Measurements from ENCODE around the gene PLA2G2F.
"Not testable (repeated sequence)": the region's sequence is repeated elsewhere in the genome, so short reads cannot be mapped to it uniquely, and the experiment has no call there.

Gene PLA2G2F

GRCh38 chr1:20114021-20114648 is 25.0 kb upstream of the PLA2G2F start:
- no peak for DNase-seq (ENCODE audit: low spot score)

- no peak for DNase-seq (ENCODE audit: low spot score)
Observed at GRCh38 chr1:20115479-20115878, 23.6 kb upstream of the PLA2G2F start.

DNA sequence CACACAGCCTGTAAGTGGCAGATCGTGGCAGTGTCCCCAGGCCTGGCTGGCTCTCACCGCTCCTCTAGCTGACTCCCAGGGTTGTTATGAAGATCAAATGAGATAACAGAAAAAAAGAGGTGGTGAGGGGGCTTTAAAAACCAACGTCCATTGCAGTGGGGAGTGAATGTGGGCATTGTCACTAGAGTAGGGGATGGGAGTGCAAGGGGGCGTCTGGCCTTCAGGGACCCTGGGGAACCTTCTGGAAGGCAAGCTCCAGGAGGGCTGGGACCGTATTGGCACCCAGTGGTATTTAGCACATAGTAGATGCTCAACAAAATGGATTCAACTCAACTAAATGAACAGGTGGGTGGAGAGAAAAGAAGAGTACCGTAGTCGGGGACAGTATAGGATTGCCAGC is 23.2 kb upstream of the PLA2G2F start:
- no peak for DNase-seq (ENCODE audit: low spot score)

GRCh38 chr1:20117236-20117635 is 21.9 kb upstream of the PLA2G2F start:
- DNase-seq (ENCODE audit: low spot score) = no peak

DNA sequence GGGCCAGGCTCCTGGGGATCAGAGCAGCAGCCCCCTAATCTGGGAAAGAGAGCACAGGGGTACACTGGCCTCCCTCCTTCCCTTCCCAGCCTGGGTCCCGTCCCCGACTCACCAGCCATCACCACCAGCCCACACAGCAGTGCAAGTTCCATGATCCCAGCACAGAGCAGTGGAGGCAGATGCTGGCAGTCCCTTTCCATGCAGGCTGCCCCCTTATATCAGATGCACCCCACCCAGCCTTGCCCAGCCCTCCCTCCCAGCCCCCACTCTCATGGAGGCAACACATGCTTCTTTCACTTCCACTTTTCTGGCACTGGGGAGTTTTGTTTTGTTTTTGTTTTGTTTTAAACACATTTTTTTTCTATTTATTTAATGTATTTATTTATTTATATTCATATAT is 19.8 kb upstream of the PLA2G2F start, which contains the start of gene PLA2G2D:
Gene PLA2G2D, minus strand, starts transcription at position 190 of the 400 bp plus-strand sequence. Its CDS starts 38 bp downstream, at position 152.
- DNase-seq (ENCODE audit: low spot score) = no peak

DNA sequence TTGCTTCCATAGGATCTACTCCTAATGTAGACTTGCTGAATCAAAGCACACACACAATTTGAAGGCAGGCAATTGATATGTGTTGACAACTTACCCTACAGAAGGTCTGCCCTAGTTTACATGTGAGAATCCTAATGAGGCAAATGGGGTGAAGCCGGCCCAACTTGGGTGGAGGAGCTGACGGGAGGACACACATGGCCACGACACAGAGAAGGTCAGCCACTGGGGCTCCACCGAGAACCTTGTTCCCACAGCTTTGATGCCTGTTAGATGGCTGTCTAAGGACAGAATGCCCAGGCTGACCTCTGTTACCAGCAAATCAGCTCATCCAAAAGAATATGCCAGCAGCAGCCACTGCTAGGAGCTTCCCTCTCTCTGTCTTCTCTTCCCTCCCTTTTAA is 18.3 kb upstream of the PLA2G2F start:
- DNase-seq (ENCODE audit: low spot score) = no peak

DNA sequence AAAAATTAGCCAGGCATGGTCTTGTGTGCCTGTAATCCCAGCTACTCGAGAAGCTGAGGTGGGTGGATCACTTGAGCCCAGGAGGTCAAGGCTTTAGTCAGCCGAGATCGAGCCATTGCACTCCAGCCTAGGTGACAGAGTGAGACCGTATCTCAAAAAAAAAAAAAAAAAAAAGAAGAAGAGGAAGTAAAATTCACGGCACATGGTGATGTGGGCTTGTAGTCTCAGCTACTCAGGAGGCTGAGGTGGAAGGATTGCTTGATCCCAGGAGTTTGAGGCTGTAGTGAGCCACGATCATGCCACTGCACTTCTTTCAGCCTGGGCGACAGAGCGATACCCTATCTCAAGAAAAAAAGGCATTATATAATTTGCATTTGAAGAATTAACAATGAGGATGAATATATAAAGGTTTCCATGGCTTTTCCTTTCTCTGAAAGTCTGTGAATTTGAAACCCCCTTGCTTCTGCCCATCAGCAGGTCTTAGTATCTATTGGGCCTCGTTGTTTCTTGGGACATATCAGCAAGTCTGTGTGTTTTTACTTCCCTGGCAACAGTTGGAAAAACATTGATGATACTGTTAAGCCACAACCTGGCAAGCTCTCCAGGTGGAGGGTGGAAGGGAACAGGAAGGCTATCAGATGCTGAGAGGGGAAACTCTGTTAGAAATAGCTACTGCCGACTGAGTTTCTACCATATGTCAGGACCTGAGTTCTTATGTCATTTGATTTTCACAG is 15.2 kb upstream of the PLA2G2F start:
- no peak for DNase-seq (ENCODE audit: low spot score)

GRCh38 chr1:20124456-20125057 is 14.6 kb upstream of the PLA2G2F start:
- no peak for DNase-seq (ENCODE audit: low spot score)

GRCh38 chr1:20125100-20125499 is 14.0 kb upstream of the PLA2G2F start:
- DNase-seq (ENCODE audit: low spot score) = no peak

DNA sequence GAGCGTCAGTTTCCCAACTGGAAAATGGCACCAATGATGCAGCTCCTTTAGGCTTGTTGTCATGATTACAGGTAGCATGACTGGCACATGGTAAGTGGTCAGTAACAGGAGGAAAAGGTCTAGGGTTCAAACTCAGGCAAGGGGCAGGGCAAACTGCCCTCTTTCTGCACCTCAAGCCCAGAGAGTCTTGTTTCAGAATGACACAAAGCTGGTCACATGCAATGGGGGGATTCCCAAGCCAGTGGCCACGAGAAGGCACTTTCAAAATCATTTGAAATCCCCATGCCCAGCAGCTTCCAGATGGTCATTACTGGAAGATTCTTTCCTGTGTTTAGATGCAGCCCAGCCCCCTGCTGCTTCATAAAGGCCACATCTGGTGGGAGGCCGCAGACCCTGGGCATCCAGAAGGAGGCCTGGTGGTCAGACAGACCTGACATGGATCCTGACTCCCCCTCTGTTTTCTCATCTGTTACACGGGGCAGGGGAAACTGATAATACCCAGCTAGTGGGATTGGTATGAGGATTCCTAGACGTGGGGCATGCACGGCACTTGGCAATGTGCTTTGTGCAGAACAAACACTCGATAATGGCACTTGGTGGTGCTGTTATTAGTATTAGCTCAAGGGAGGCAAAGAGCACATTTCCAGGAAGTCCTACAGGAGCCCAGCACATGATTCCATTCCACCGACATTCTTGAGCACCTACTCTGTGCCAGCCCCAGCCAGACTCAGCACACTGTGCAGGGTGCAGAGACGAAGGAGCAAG is 12.9 kb upstream of the PLA2G2F start:
- no peak for DNase-seq (ENCODE audit: low spot score)

GRCh38 chr1:20126806-20127440 is 12.2 kb upstream of the PLA2G2F start:
- no peak for DNase-seq (ENCODE audit: low spot score)

DNA sequence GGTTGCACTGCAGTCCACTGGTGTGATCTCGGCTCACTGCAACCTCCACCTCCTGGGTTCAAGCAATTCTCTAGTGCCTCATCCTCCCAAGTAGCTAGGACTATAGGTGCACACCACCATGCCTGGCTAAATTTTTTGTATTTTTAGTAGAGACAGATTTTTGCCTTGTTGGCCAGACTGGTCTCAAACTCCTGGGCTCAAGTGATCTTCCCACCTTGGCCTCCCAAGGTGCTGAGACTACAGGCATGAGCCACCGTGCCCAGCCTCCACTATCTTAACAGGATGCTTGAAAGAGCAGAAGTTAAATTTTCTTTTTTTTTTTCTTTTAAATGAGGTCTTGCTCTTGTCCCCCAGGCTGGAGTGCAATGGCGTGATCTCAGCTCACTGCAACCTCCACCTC is 8.6 kb upstream of the PLA2G2F start:
- not testable (repeated sequence) for DNase-seq (ENCODE audit: low spot score)

DNA sequence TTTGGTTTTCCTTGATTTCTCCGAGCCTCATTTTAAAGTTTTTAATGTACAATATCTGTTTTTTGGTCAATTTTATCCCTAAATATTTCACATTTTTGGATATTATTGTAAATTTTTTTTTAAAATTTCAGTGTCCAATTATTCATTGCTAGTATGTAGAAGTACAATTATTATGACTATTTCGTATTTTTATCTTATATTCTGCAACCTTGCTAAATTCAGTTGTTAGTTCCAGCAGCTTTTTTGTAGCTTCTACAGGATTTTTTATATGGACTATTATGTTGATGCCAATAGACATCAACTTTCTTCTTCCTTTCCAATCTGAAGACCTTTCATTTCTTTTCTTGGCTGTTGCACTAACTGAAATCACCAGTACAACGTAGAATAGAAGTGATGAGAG is 4.1 kb upstream of the PLA2G2F start:
- no peak for DNase-seq (ENCODE audit: low spot score)

DNA sequence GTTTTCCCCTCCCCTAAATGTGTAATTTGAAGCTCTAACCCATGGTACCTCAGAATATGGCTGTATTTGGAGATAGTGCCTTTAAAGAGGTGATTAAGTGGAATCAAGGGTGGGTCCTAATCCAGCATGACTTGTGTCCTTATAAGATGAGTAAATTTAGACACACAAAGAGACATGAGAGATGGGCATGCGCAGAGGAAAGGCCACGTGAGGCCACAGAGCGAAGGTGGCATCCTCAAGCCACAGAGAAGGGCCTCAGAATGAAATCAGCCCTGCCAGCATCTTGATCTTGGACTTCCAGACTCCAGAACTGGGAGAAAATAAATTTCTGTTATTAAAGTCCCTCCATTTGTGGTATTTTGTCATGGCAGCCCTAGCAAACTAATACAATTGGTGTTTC is 2.9 kb upstream of the PLA2G2F start:
- no peak for DNase-seq (ENCODE audit: low spot score)

GRCh38 chr1:20137055-20137454 is 2.1 kb upstream of the PLA2G2F start:
- no peak for DNase-seq (ENCODE audit: low spot score)

DNA sequence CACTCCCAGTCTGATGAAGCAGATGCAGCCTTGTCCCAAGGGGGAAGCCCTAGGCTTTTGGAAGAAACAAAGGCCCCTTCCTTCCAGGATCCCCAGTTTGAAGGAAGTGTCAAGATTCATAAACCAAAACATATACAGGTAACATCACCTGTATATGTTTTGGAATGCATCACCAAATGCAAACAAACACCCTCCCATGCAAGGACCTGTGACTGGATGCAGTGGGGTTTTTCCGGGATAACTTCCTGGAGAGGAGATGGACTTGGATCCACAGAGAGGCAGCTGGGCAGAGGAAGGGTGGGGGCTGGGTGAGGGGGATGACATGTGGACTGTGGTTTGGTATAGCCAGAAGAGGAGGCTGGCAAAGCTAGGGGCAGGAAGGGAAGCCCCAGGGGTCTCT is 1.5 kb upstream of the PLA2G2F start:
- no peak for DNase-seq (ENCODE audit: low spot score)

DNA sequence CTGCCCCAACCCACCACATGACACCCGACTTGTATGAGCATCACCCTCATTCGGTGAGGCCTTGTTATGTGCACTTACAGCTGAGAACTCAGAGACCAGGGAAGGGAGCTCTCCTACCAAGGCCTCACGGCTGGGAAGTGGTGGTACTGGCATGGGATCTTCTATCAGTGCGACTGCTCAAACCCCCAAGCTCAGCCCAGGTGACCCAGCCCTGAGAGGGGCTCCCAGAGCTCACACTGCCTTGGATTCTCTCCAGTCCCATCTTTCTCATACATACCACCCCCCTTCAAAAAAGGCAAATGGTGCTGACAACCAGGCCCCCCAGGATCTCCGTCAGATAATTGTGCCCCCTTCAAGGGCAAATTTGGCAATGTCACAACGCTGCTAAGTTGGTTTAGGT is 777 bp upstream of the PLA2G2F start:
- no peak for DNase-seq (ENCODE audit: low spot score)

GRCh38 chr1:20139776-20140612 is 871 bp downstream of the PLA2G2F start:
- DNase-seq (ENCODE audit: low spot score) = no peak

DNA sequence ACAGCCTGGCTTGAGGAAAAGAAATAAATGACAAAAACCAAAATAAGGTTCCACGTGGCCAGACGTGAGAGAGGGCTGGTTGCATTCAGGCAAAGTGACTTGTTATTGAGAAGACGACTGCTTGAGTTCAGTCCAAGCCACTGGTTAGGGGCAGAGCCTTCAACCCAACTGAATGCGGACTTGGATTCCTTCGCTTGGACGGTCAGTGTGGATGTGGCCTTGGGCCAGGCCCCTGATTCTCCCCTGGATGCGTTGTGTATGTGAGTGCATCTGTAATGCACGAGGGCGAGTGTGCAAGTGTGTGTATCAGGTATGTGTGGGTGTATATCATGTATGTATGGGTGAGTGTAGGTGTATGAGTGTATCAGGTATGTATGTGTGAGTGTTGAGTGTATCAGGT is 1.9 kb downstream of the PLA2G2F start:
- DNase-seq (ENCODE audit: low spot score) = no peak

DNA sequence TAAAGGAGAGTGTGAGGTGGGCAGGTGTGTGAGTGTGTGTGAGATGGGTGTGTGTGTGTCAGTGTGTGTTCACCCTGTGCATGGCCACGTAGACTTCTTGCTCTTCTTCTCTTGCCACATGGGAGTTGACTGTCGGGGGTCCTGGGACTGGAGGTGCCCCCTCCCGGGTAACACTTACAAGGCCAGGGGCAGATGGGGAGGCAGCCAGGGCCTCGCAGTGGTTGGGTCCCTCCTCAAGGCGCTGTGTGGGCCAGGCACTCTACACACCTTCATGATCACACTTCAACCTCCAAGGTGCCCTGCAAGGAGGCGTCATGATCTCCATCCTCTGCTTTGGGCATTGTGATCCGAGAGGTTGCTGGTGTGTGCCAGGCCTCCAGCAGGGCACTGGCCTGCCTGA is 2.3 kb downstream of the PLA2G2F start:
- DNase-seq (ENCODE audit: low spot score) = no peak

- no peak for DNase-seq (ENCODE audit: low spot score)
Observed at GRCh38 chr1:20142001-20142710, 3.0 kb downstream of the PLA2G2F start.

Measured in HuH-7.5 (cell line).